Liver (tissue), 9 donors: ENCODE measurements around the gene NFYC. TPM values are rescaled to one million over a fixed set of nuclear protein-coding genes. Genes with fewer than 3 reads are reported as not detected.

Source experiments
- DNase-seq: peaks from one replicate; pipeline ENCODE4 v3.0.0-alpha.2; 2017; ENCODE audit warnings: low spot score
- H3K27ac ChIP-seq, 2 donors: one replicate each; pipeline ENCODE4 v1.7.0; 2013; ENCODE audit warnings: inconsistent platforms in 2 of 2, low read length in 2 of 2, control low read depth in 1 of 2, low read depth in 1 of 2, mild to moderate bottlenecking in 1 of 2
- H3K27me3 ChIP-seq, 4 donors: one replicate each; pipeline versions ENCODE4 v1.6.1 to v1.7.0; 2013; ENCODE audit warnings: low read length in 3 of 4, inconsistent platforms in 1 of 4, mild to moderate bottlenecking in 1 of 4, moderate library complexity in 1 of 4; ENCODE audit not compliant: control insufficient read depth in 4 of 4, insufficient read depth in 4 of 4
- H3K36me3 ChIP-seq, 4 donors: one replicate each; pipeline versions ENCODE4 v1.6.1 to v1.7.0; 2013; ENCODE audit warnings: low read length in 3 of 4, mild to moderate bottlenecking in 3 of 4, low read depth in 1 of 4, moderate library complexity in 1 of 4; ENCODE audit not compliant: control insufficient read depth in 4 of 4, insufficient read depth in 3 of 4
- H3K4me1 ChIP-seq, 4 donors: one replicate each; pipeline versions ENCODE4 v1.6.1 to v1.7.0; 2013; ENCODE audit warnings: low read length in 3 of 4, mild to moderate bottlenecking in 3 of 4, moderate library complexity in 1 of 4; ENCODE audit not compliant: control insufficient read depth in 4 of 4, insufficient read depth in 4 of 4
- H3K4me3 ChIP-seq, 3 donors: one replicate each; pipeline versions ENCODE4 v1.6.1 to v1.7.0; 2013; ENCODE audit warnings: low read length in 3 of 3, control low read depth in 1 of 3, low read depth in 1 of 3, mild to moderate bottlenecking in 1 of 3
- H3K9ac ChIP-seq, 2 donors: one replicate each; pipeline ENCODE4 v1.7.0; 2013; ENCODE audit warnings: low read length in 2 of 2, mild to moderate bottlenecking in 2 of 2, moderate library complexity in 2 of 2, control low read depth in 1 of 2, low read depth in 1 of 2
- H3K9me3 ChIP-seq, 4 donors: one replicate each; pipeline versions ENCODE4 v1.6.1 to v1.7.0; 2013; ENCODE audit warnings: low read length in 3 of 4; ENCODE audit not compliant: control insufficient read depth in 4 of 4
- CTCF ChIP-seq: fragments of 150-350 bp; IDR thresholded peaks from 2 replicates; pipeline ENCODE4 v1.5.1; 2017; ENCODE audit warnings: improper control_type of control experiment, low read depth, low read length; ENCODE audit not compliant: missing input control
- EGR1 ChIP-seq, 2 donors: IDR thresholded peaks; 2 replicates each; pipeline ENCODE4 v1.6.1; 2016 to 2018; ENCODE audit warnings: antibody characterized with exemption in 2 of 2, low read depth in 2 of 2
- FOXA1 ChIP-seq: IDR thresholded peaks from 2 replicates; pipeline ENCODE4 v1.6.1; 2016; ENCODE audit warnings: antibody characterized with exemption
- FOXA2 ChIP-seq: IDR thresholded peaks from 2 replicates; pipeline ENCODE4 v1.6.1; 2016; ENCODE audit warnings: antibody characterized with exemption
- HNF4A ChIP-seq, 2 donors: conservative IDR thresholded peaks; 2 replicates each; pipeline ENCODE4 v1.6.1; 2016; ENCODE audit warnings: antibody characterized with exemption in 2 of 2, mild to moderate bottlenecking in 2 of 2
- HNF4G ChIP-seq: IDR thresholded peaks from 2 replicates; pipeline ENCODE4 v1.6.1; 2016; ENCODE audit warnings: antibody characterized with exemption
- JUND ChIP-seq, 2 donors: IDR thresholded peaks; 2 replicates each; pipeline ENCODE4 v1.6.1; 2016; ENCODE audit warnings: antibody characterized with exemption in 2 of 2
- MAX ChIP-seq: IDR thresholded peaks from 2 replicates; pipeline ENCODE4 v1.6.1; 2016; ENCODE audit warnings: antibody characterized with exemption
- NR2F2 ChIP-seq: IDR thresholded peaks from 2 replicates; pipeline ENCODE4 v1.6.1; 2016; ENCODE audit warnings: antibody characterized with exemption
- RAD21 ChIP-seq, 2 donors: IDR thresholded peaks; 2 replicates each; pipeline ENCODE4 v1.6.1; 2016; ENCODE audit warnings: antibody characterized with exemption in 2 of 2, mild to moderate bottlenecking in 2 of 2
- TAF1 ChIP-seq: conservative IDR thresholded peaks from 2 replicates; pipeline ENCODE4 v1.6.1; 2016; ENCODE audit warnings: antibody characterized with exemption, mild to moderate bottlenecking
- YY1 ChIP-seq: IDR thresholded peaks from 2 replicates; pipeline ENCODE4 v1.6.1; 2016; ENCODE audit warnings: antibody characterized with exemption, mild to moderate bottlenecking
- ZBTB33 ChIP-seq: IDR thresholded peaks from 2 replicates; pipeline ENCODE4 v1.6.1; 2016; ENCODE audit warnings: antibody characterized with exemption
- WGBS: extraction: QIAGEN DNeasy Blood & Tissue Kit; methylation state at CpG from one replicate; pipeline ENCODE4 v1.1.7; 2013; 5-methylcytosine and 5-hydroxymethylcytosine counted together
- polyA plus RNA-seq, 2 donors: library from polyadenylated mRNA; stranded (reverse) in 1 of 2; unstranded in 1 of 2; fragments of 200-250 nt in 1 of 2; fragments of >200 nt in 1 of 2; fragmentation: Nextera tagmentation in 1 of 2; extraction: Ambion mirVana in 1 of 2; gene quantifications; one replicate each; pipeline versions ENCODE4 v1.2.1 to v1.2.3, GENCODE V29; 2013 to 2015
- total RNA-seq, 2 donors: library from RNA; depleted of rRNA; stranded (reverse); fragments of >200 nt; gene quantifications; one replicate each; pipeline ENCODE4 v1.2.3, GENCODE V29; 2014
- TF ChIP-seq, protein P1 (sequence below): IDR thresholded peaks from 2 replicates; pipeline ENCODE4 v1.6.1; 2016; ENCODE audit warnings: antibody characterized with exemption
- TF ChIP-seq, protein P2 (sequence below): IDR thresholded peaks from 2 replicates; pipeline ENCODE4 v1.6.1; 2016; ENCODE audit warnings: antibody characterized with exemption, mild to moderate bottlenecking
- donor health status: healthy.
- donor health status: healthy.
- donor health status: healthy.
- donor health status: healthy.
- donor health status: healthy.

NFYC gene
- total and polyA plus RNA-seq, 4 donors = 18.3 to 28.1 (median 26.8) TPM

- H3K36me3 ChIP-seq = peaks cover 6 to 41% (median 34%) of the 10 kb centered on the region in 4 donors
- no peak overlapping the region for H3K4me3 ChIP-seq
- no peak for TF ChIP-seq JUND (IDR thresholded peaks at IDR 0.05)
- TF ChIP-seq NR2F2 = no peak
- no peak for TF ChIP-seq RAD21 (IDR thresholded peaks at IDR 0.05)
- no peak for TF ChIP-seq MAX
- TF ChIP-seq HNF4A (conservative IDR thresholded peaks at IDR 0.05) = no peak
- no peak for TF ChIP-seq CTCF
- no peak for TF ChIP-seq HNF4G
- no peak for TF ChIP-seq TAF1
- no peak for TF ChIP-seq EGR1 (IDR thresholded peaks at IDR 0.05; ENCODE audit: low read depth in 2 of 2)
- TF ChIP-seq, protein P1, sequence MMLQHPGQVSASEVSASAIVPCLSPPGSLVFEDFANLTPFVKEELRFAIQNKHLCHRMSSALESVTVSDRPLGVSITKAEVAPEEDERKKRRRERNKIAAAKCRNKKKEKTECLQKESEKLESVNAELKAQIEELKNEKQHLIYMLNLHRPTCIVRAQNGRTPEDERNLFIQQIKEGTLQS = no peak
- no peak for TF ChIP-seq FOXA1
- TF ChIP-seq, protein P2, sequence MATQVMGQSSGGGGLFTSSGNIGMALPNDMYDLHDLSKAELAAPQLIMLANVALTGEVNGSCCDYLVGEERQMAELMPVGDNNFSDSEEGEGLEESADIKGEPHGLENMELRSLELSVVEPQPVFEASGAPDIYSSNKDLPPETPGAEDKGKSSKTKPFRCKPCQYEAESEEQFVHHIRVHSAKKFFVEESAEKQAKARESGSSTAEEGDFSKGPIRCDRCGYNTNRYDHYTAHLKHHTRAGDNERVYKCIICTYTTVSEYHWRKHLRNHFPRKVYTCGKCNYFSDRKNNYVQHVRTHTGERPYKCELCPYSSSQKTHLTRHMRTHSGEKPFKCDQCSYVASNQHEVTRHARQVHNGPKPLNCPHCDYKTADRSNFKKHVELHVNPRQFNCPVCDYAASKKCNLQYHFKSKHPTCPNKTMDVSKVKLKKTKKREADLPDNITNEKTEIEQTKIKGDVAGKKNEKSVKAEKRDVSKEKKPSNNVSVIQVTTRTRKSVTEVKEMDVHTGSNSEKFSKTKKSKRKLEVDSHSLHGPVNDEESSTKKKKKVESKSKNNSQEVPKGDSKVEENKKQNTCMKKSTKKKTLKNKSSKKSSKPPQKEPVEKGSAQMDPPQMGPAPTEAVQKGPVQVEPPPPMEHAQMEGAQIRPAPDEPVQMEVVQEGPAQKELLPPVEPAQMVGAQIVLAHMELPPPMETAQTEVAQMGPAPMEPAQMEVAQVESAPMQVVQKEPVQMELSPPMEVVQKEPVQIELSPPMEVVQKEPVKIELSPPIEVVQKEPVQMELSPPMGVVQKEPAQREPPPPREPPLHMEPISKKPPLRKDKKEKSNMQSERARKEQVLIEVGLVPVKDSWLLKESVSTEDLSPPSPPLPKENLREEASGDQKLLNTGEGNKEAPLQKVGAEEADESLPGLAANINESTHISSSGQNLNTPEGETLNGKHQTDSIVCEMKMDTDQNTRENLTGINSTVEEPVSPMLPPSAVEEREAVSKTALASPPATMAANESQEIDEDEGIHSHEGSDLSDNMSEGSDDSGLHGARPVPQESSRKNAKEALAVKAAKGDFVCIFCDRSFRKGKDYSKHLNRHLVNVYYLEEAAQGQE = no peak
- no peak for TF ChIP-seq FOXA2
- TF ChIP-seq ZBTB33 = no peak
- no peak for TF ChIP-seq YY1
- no peak overlapping the region for H3K27ac ChIP-seq
- no peak overlapping the region for H3K9ac ChIP-seq
- no peak for DNase-seq
- WGBS = 89% methylated on average over 2 of the region's 2 CpGs
- H3K9me3 ChIP-seq = no peaks in the 10 kb centered on the region
- peaks cover 0 to 10% (median 4%) of the 10 kb centered on the region in 4 donors for H3K4me1 ChIP-seq
- no peaks in the 10 kb centered on the region for H3K27me3 ChIP-seq
Observed at GRCh38 chr1:40772146-40772955, 80.8 kb downstream of the NFYC start.
